ENCODE measurements around the gene KANSL3.
"Not testable (repeated sequence)": the region's sequence is repeated elsewhere in the genome, so short reads cannot be mapped to it uniquely, and the experiment has no call there.

KANSL3 gene

GRCh38 chr2:96669539-96670215 is 31.6 kb upstream of the KANSL3 start:
- Histone ChIP-seq H3K9ac (ENCODE audit: low read depth, low read length) (no peak overlapping the region), H3K4me1 (ENCODE audit: control insufficient read depth, insufficient read depth, low read length) (no peaks in the 10 kb centered on the region), H3K36me3 (ENCODE audit: control insufficient read depth, insufficient read depth, low read length) (no peaks in the 10 kb centered on the region), H3K27ac (ENCODE audit: low read depth, low read length) (no peak overlapping the region), H3K27me3 (ENCODE audit: control insufficient read depth, insufficient read depth, low read length) (no peaks in the 10 kb centered on the region), H3K4me3 (ENCODE audit: low read depth, low read length) (no peak overlapping the region), H3K9me3 (ENCODE audit: control insufficient read depth, insufficient read depth, low read length) (no peaks in the 10 kb centered on the region)

GRCh38 chr2:96668771-96669170 is 30.7 kb upstream of the KANSL3 start:
- no peaks in the 10 kb centered on the region for H3K4me1 ChIP-seq (ENCODE audit: control insufficient read depth, insufficient read depth, low read length)
- no peaks in the 10 kb centered on the region for H3K36me3 ChIP-seq (ENCODE audit: control insufficient read depth, insufficient read depth, low read length)
- H3K9ac ChIP-seq (ENCODE audit: low read depth, low read length), result no peak overlapping the region
- H3K4me3 ChIP-seq (ENCODE audit: low read depth, low read length), result no peak overlapping the region
- H3K9me3 ChIP-seq (ENCODE audit: control insufficient read depth, insufficient read depth, low read length), result no peaks in the 10 kb centered on the region
- H3K27me3 ChIP-seq (ENCODE audit: control insufficient read depth, insufficient read depth, low read length), result no peaks in the 10 kb centered on the region
- H3K27ac ChIP-seq (ENCODE audit: low read depth, low read length), result no peak overlapping the region

- H3K27ac ChIP-seq (ENCODE audit: low read depth, low read length); H3K36me3 ChIP-seq (ENCODE audit: control insufficient read depth, insufficient read depth, low read length); H3K9me3 ChIP-seq (ENCODE audit: control insufficient read depth, insufficient read depth, low read length); H3K4me3 ChIP-seq (ENCODE audit: low read depth, low read length); H3K27me3 ChIP-seq (ENCODE audit: control insufficient read depth, insufficient read depth, low read length); H3K9ac ChIP-seq (ENCODE audit: low read depth, low read length); H3K4me1 ChIP-seq (ENCODE audit: control insufficient read depth, insufficient read depth, low read length): not testable (repeated sequence)
Observed at GRCh38 chr2:96665717-96666116, 27.6 kb upstream of the KANSL3 start.

GRCh38 chr2:96665083-96665569 is 27.0 kb upstream of the KANSL3 start:
- Histone ChIP-seq H3K4me1 (ENCODE audit: control insufficient read depth, insufficient read depth, low read length) (no peaks in the 10 kb centered on the region), H3K27ac (ENCODE audit: low read depth, low read length) (no peak overlapping the region), H3K36me3 (ENCODE audit: control insufficient read depth, insufficient read depth, low read length) (no peaks in the 10 kb centered on the region), H3K4me3 (ENCODE audit: low read depth, low read length) (no peak overlapping the region), H3K9me3 (ENCODE audit: control insufficient read depth, insufficient read depth, low read length) (no peaks in the 10 kb centered on the region), H3K27me3 (ENCODE audit: control insufficient read depth, insufficient read depth, low read length) (no peaks in the 10 kb centered on the region), H3K9ac (ENCODE audit: low read depth, low read length) (no peak overlapping the region)

GRCh38 chr2:96664366-96664925 is 26.3 kb upstream of the KANSL3 start:
- Histone ChIP-seq H3K4me3 (ENCODE audit: low read depth, low read length) (no peak overlapping the region), H3K4me1 (ENCODE audit: control insufficient read depth, insufficient read depth, low read length) (no peaks in the 10 kb centered on the region), H3K9me3 (ENCODE audit: control insufficient read depth, insufficient read depth, low read length) (no peaks in the 10 kb centered on the region), H3K36me3 (ENCODE audit: control insufficient read depth, insufficient read depth, low read length) (no peaks in the 10 kb centered on the region), H3K9ac (ENCODE audit: low read depth, low read length) (no peak overlapping the region), H3K27me3 (ENCODE audit: control insufficient read depth, insufficient read depth, low read length) (no peaks in the 10 kb centered on the region), H3K27ac (ENCODE audit: low read depth, low read length) (no peak overlapping the region)

- Histone ChIP-seq H3K27ac (ENCODE audit: low read depth, low read length) (no peak overlapping the region), H3K36me3 (ENCODE audit: control insufficient read depth, insufficient read depth, low read length) (no peaks in the 10 kb centered on the region), H3K9ac (ENCODE audit: low read depth, low read length) (no peak overlapping the region), H3K4me1 (ENCODE audit: control insufficient read depth, insufficient read depth, low read length) (no peaks in the 10 kb centered on the region), H3K27me3 (ENCODE audit: control insufficient read depth, insufficient read depth, low read length) (no peaks in the 10 kb centered on the region), H3K4me3 (ENCODE audit: low read depth, low read length) (no peak overlapping the region), H3K9me3 (ENCODE audit: control insufficient read depth, insufficient read depth, low read length) (no peaks in the 10 kb centered on the region)
Observed at GRCh38 chr2:96663829-96664228, 25.7 kb upstream of the KANSL3 start.

GRCh38 chr2:96663177-96663576 is 25.1 kb upstream of the KANSL3 start:
- no peak overlapping the region for H3K9ac ChIP-seq (ENCODE audit: low read depth, low read length)
- H3K9me3 ChIP-seq (ENCODE audit: control insufficient read depth, insufficient read depth, low read length), result no peaks in the 10 kb centered on the region
- no peak overlapping the region for H3K27ac ChIP-seq (ENCODE audit: low read depth, low read length)
- H3K4me1 ChIP-seq (ENCODE audit: control insufficient read depth, insufficient read depth, low read length), result no peaks in the 10 kb centered on the region
- H3K36me3 ChIP-seq (ENCODE audit: control insufficient read depth, insufficient read depth, low read length), result no peaks in the 10 kb centered on the region
- no peak overlapping the region for H3K4me3 ChIP-seq (ENCODE audit: low read depth, low read length)
- no peaks in the 10 kb centered on the region for H3K27me3 ChIP-seq (ENCODE audit: control insufficient read depth, insufficient read depth, low read length)

GRCh38 chr2:96662360-96662759 is 24.2 kb upstream of the KANSL3 start:
- Histone ChIP-seq H3K9me3 (ENCODE audit: control insufficient read depth, insufficient read depth, low read length) (no peaks in the 10 kb centered on the region), H3K27me3 (ENCODE audit: control insufficient read depth, insufficient read depth, low read length) (no peaks in the 10 kb centered on the region), H3K4me3 (ENCODE audit: low read depth, low read length) (no peak overlapping the region), H3K9ac (ENCODE audit: low read depth, low read length) (no peak overlapping the region), H3K36me3 (ENCODE audit: control insufficient read depth, insufficient read depth, low read length) (no peaks in the 10 kb centered on the region), H3K4me1 (ENCODE audit: control insufficient read depth, insufficient read depth, low read length) (no peaks in the 10 kb centered on the region), H3K27ac (ENCODE audit: low read depth, low read length) (no peak overlapping the region)

GRCh38 chr2:96661324-96661723 is 23.2 kb upstream of the KANSL3 start:
- Histone ChIP-seq H3K27me3 (ENCODE audit: control insufficient read depth, insufficient read depth, low read length) (no peaks in the 10 kb centered on the region), H3K9ac (ENCODE audit: low read depth, low read length) (no peak overlapping the region), H3K36me3 (ENCODE audit: control insufficient read depth, insufficient read depth, low read length) (no peaks in the 10 kb centered on the region), H3K27ac (ENCODE audit: low read depth, low read length) (no peak overlapping the region), H3K4me1 (ENCODE audit: control insufficient read depth, insufficient read depth, low read length) (peaks cover 4% of the 10 kb centered on the region; the same call in 1 of the 2 replicates), H3K4me3 (ENCODE audit: low read depth, low read length) (no peak overlapping the region), H3K9me3 (ENCODE audit: control insufficient read depth, insufficient read depth, low read length) (no peaks in the 10 kb centered on the region)

- no peak overlapping the region for H3K9ac ChIP-seq (ENCODE audit: low read depth, low read length)
- H3K36me3 ChIP-seq (ENCODE audit: control insufficient read depth, insufficient read depth, low read length), result no peaks in the 10 kb centered on the region
- no peaks in the 10 kb centered on the region for H3K9me3 ChIP-seq (ENCODE audit: control insufficient read depth, insufficient read depth, low read length)
- peaks cover 4% of the 10 kb centered on the region; the same call in 1 of the 2 replicates for H3K4me1 ChIP-seq (ENCODE audit: control insufficient read depth, insufficient read depth, low read length)
- H3K27me3 ChIP-seq (ENCODE audit: control insufficient read depth, insufficient read depth, low read length), result no peaks in the 10 kb centered on the region
- H3K27ac ChIP-seq (ENCODE audit: low read depth, low read length), result no peak overlapping the region
- H3K4me3 ChIP-seq (ENCODE audit: low read depth, low read length), result no peak overlapping the region
Observed at GRCh38 chr2:96656540-96656939, 18.4 kb upstream of the KANSL3 start.

- no peak overlapping the region for H3K4me3 ChIP-seq (ENCODE audit: low read depth, low read length)
- no peak overlapping the region for H3K27ac ChIP-seq (ENCODE audit: low read depth, low read length)
- H3K27me3 ChIP-seq (ENCODE audit: control insufficient read depth, insufficient read depth, low read length), result no peaks in the 10 kb centered on the region
- no peak overlapping the region for H3K9ac ChIP-seq (ENCODE audit: low read depth, low read length)
- no peaks in the 10 kb centered on the region for H3K36me3 ChIP-seq (ENCODE audit: control insufficient read depth, insufficient read depth, low read length)
- H3K9me3 ChIP-seq (ENCODE audit: control insufficient read depth, insufficient read depth, low read length), result no peaks in the 10 kb centered on the region
- peaks cover 4% of the 10 kb centered on the region; the same call in 1 of the 2 replicates for H3K4me1 ChIP-seq (ENCODE audit: control insufficient read depth, insufficient read depth, low read length)
Observed at GRCh38 chr2:96655526-96655925, 17.4 kb upstream of the KANSL3 start.

Data from HUES48 (cell line).